ENCODE measurements around the gene ATP23. TPM values are rescaled to one million over a fixed set of nuclear protein-coding genes. Genes with fewer than 3 reads are reported as not detected.

ATP23 gene
- 11.2 and 16.9 TPM in 2 replicates for total RNA-seq (2014; rRNA removed; shearing (Covaris generic); ENCODE audit: low replicate concordance)

- peak; percentile 89 for DNase-seq
- H3K4me3 ChIP-seq: peak within 1 kb of the TSS; percentile 69
- H3K36me3 ChIP-seq: no peaks in the 10 kb centered on the region
- H3K27me3 ChIP-seq: no peaks in the 10 kb centered on the region
- H3K9me3 ChIP-seq: no peaks in the 10 kb centered on the region
Observed at GRCh38 chr12:57941165-57941894, at the start of gene ATP23. Gene ATP23 (plus strand): TSS chr12:57941567. CDS start chr12:57941702, 135 bp downstream.

GRCh38 chr12:57892232-57892972 lies 49.0 kb upstream of the ATP23 start:
- H3K27me3 ChIP-seq: no peaks in the 10 kb centered on the region
- H3K9me3 ChIP-seq: no peaks in the 10 kb centered on the region
- H3K36me3 ChIP-seq: no peaks in the 10 kb centered on the region
- no peak for DNase-seq
- H3K4me3 ChIP-seq: no peak overlapping the region

- Histone ChIP-seq H3K9me3 (no peaks in the 10 kb centered on the region), H3K4me3 (no peak overlapping the region), H3K27me3 (no peaks in the 10 kb centered on the region), H3K36me3 (no peaks in the 10 kb centered on the region)
- DNase-seq: peak; percentile 89
Observed at GRCh38 chr12:57893431-57894353, 47.7 kb upstream of the ATP23 start.

- Histone ChIP-seq H3K36me3 (no peaks in the 10 kb centered on the region), H3K4me3 (no peak overlapping the region), H3K27me3 (no peaks in the 10 kb centered on the region), H3K9me3 (no peaks in the 10 kb centered on the region)
- no peak for DNase-seq
Observed at GRCh38 chr12:57894399-57895292, 46.7 kb upstream of the ATP23 start.

GRCh38 chr12:57895389-57896114 lies 45.8 kb upstream of the ATP23 start:
- H3K9me3 ChIP-seq: no peaks in the 10 kb centered on the region
- H3K36me3 ChIP-seq: no peaks in the 10 kb centered on the region
- no peak for DNase-seq
- no peaks in the 10 kb centered on the region for H3K27me3 ChIP-seq
- no peak overlapping the region for H3K4me3 ChIP-seq

- Histone ChIP-seq H3K4me3 (peak overlapping the region; percentile 47), H3K27me3 (no peaks in the 10 kb centered on the region), H3K36me3 (no peaks in the 10 kb centered on the region), H3K9me3 (no peaks in the 10 kb centered on the region)
- DNase-seq: no peak
Observed at GRCh38 chr12:57896115-57896433, 45.3 kb upstream of the ATP23 start.

- DNase-seq: peak; percentile 65
- Histone ChIP-seq H3K4me3 (peak overlapping the region; percentile 47), H3K36me3 (no peaks in the 10 kb centered on the region), H3K27me3 (no peaks in the 10 kb centered on the region), H3K9me3 (no peaks in the 10 kb centered on the region)
Observed at GRCh38 chr12:57896434-57897201, 44.7 kb upstream of the ATP23 start.

- Histone ChIP-seq H3K36me3 (no peaks in the 10 kb centered on the region), H3K9me3 (no peaks in the 10 kb centered on the region), H3K27me3 (no peaks in the 10 kb centered on the region), H3K4me3 (peak overlapping the region; percentile 47)
- no peak for DNase-seq
Observed at GRCh38 chr12:57897286-57897974, 43.9 kb upstream of the ATP23 start.

- no peaks in the 10 kb centered on the region for H3K27me3 ChIP-seq
- H3K4me3 ChIP-seq: no peak overlapping the region
- H3K36me3 ChIP-seq: no peaks in the 10 kb centered on the region
- DNase-seq: no peak
- no peaks in the 10 kb centered on the region for H3K9me3 ChIP-seq
Observed at GRCh38 chr12:57898308-57898970, 42.9 kb upstream of the ATP23 start.

- no peaks in the 10 kb centered on the region for H3K36me3 ChIP-seq
- H3K9me3 ChIP-seq: no peaks in the 10 kb centered on the region
- no peaks in the 10 kb centered on the region for H3K27me3 ChIP-seq
- peak; percentile 75 for DNase-seq
- no peak overlapping the region for H3K4me3 ChIP-seq
Observed at GRCh38 chr12:57899010-57899662, 42.2 kb upstream of the ATP23 start.

GRCh38 chr12:57902478-57902969 lies 38.8 kb upstream of the ATP23 start:
- DNase-seq: no peak

GRCh38 chr12:57904426-57904825 lies 36.9 kb upstream of the ATP23 start:
- H3K36me3 ChIP-seq: no peaks in the 10 kb centered on the region
- H3K27me3 ChIP-seq: no peaks in the 10 kb centered on the region
- H3K4me3 ChIP-seq: no peak overlapping the region
- H3K9me3 ChIP-seq: no peaks in the 10 kb centered on the region
- DNase-seq: no peak

More at GRCh38 chr12:57902478-57902969, 38.8 kb upstream of the ATP23 start:
- Histone ChIP-seq H3K9me3 (no peaks in the 10 kb centered on the region), H3K36me3 (no peaks in the 10 kb centered on the region), H3K4me3 (no peak overlapping the region), H3K27me3 (no peaks in the 10 kb centered on the region)

All from MG63 (cell line).